ENCODE results near the gene C14orf119. TPM values are rescaled to one million over a fixed set of nuclear protein-coding genes. Genes with fewer than 3 reads are reported as not detected.

C14orf119 gene
- total and polyA plus RNA-seq, 9 of the 15 experiments (the other 6 are each of a cell fraction or from before 2014, with no cell fraction given) = 36.7 to 251 (median 51.8) TPM

GRCh38 chr14:23057757-23058653 is 37.3 kb upstream of the C14orf119 start (continued):
- peak in 2 of 3 experiments; percentile 48 for TF ChIP-seq YY1 (IDR thresholded peaks at IDR 0.05; ENCODE audit: borderline replicate concordance in 1 of 3, control insufficient read depth in 1 of 3, extremely low read depth in 1 of 3, insufficient read depth in 3 of 3, insufficient read length in 1 of 3, insufficient replicate concordance in 2 of 3, low read depth in 1 of 3, low read length in 2 of 3)
- TF ChIP-seq MEIS2 (IDR thresholded peaks at IDR 0.05; ENCODE audit: partially characterized antibody) = no peak
- TF ChIP-seq LCOR (CRISPR knock-in tag; IDR thresholded peaks at IDR 0.05) = peak; percentile 74; the same call in 1 of the 2 replicates
- TF ChIP-seq, protein P1, sequence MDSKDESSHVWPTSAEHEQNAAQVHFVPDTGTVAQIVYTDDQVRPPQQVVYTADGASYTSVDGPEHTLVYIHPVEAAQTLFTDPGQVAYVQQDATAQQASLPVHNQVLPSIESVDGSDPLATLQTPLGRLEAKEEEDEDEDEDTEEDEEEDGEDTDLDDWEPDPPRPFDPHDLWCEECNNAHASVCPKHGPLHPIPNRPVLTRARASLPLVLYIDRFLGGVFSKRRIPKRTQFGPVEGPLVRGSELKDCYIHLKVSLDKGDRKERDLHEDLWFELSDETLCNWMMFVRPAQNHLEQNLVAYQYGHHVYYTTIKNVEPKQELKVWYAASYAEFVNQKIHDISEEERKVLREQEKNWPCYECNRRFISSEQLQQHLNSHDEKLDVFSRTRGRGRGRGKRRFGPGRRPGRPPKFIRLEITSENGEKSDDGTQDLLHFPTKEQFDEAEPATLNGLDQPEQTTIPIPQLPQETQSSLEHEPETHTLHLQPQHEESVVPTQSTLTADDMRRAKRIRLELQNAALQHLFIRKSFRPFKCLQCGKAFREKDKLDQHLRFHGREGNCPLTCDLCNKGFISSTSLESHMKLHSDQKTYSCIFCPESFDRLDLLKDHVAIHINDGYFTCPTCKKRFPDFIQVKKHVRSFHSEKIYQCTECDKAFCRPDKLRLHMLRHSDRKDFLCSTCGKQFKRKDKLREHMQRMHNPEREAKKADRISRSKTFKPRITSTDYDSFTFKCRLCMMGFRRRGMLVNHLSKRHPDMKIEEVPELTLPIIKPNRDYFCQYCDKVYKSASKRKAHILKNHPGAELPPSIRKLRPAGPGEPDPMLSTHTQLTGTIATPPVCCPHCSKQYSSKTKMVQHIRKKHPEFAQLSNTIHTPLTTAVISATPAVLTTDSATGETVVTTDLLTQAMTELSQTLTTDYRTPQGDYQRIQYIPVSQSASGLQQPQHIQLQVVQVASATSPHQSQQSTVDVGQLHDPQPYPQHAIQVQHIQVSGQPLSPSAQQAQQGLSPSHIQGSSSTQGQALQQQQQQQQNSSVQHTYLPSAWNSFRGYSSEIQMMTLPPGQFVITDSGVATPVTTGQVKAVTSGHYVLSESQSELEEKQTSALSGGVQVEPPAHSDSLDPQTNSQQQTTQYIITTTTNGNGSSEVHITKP (IDR thresholded peaks at IDR 0.05; ENCODE audit: partially characterized antibody) = peak; percentile 37
- no peak; the same call in 1 of the 2 replicates for TF ChIP-seq ZNF384 (IDR thresholded peaks at IDR 0.05; ENCODE audit: low read depth, low read length)
- TF ChIP-seq UBTF (IDR thresholded peaks at IDR 0.05; ENCODE audit: borderline replicate concordance in 1 of 2, low read depth in 2 of 2, low read length in 2 of 2) = peak; percentile 90 to 95; a peak in 3 of 4 replicates
- TF ChIP-seq MYNN (IDR thresholded peaks at IDR 0.05) = peak; percentile 88
- TF ChIP-seq MYNN (CRISPR knock-in tag; IDR thresholded peaks at IDR 0.05) = no peak
- TF ChIP-seq NFYB (IDR thresholded peaks at IDR 0.05; ENCODE audit: extremely low read depth, insufficient read length) = no peak
- no peak for TF ChIP-seq ZNF583 (CRISPR knock-in tag; IDR thresholded peaks at IDR 0.05)
- 0 out of 2 replicates have a peak, but pooled peaks have one; percentile 9 for TF ChIP-seq PHTF2 (CRISPR knock-in tag; IDR thresholded peaks at IDR 0.05)
- TF ChIP-seq SMAD1 (IDR thresholded peaks at IDR 0.05; ENCODE audit: low read depth, low read length, partially characterized antibody) = peak; percentile 10
- TF ChIP-seq TEAD4 (IDR thresholded peaks at IDR 0.05; ENCODE audit: low read length) = peak; percentile 33; the same call in 1 of the 2 replicates
- no peak for TF ChIP-seq TEAD4 (CRISPR knock-in tag; IDR thresholded peaks at IDR 0.05; ENCODE audit: borderline replicate concordance)
- no peak for TF ChIP-seq PHF21A (IDR thresholded peaks at IDR 0.05; ENCODE audit: borderline replicate concordance, low read depth)
- TF ChIP-seq, protein P2, sequence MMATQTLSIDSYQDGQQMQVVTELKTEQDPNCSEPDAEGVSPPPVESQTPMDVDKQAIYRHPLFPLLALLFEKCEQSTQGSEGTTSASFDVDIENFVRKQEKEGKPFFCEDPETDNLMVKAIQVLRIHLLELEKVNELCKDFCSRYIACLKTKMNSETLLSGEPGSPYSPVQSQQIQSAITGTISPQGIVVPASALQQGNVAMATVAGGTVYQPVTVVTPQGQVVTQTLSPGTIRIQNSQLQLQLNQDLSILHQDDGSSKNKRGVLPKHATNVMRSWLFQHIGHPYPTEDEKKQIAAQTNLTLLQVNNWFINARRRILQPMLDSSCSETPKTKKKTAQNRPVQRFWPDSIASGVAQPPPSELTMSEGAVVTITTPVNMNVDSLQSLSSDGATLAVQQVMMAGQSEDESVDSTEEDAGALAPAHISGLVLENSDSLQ (IDR thresholded peaks at IDR 0.05) = no peak
- TF ChIP-seq ARNT (IDR thresholded peaks at IDR 0.05) = no peak
- TF ChIP-seq KDM5B (IDR thresholded peaks at IDR 0.05; ENCODE audit: insufficient replicate concordance, low read depth, low read length) = no peak

Data from K562 (cell line).